K562 (cell line): ENCODE results near the gene ENTPD3.

Experiments
- CBFA2T3 ChIP-seq: fragments of 450-650 bp; IDR thresholded peaks from 2 replicates; pipeline ENCODE4 v1.6.1; 2017
- EP300 ChIP-seq: IDR thresholded peaks from 2 replicates; pipeline ENCODE4 v1.6.1; 2012; ENCODE audit warnings: low read length, improper control_type of control experiment
- FOXO4 ChIP-seq: fragments of 450-650 bp; formaldehyde crosslinking; IDR thresholded peaks from 2 replicates; pipeline ENCODE4 v1.4.0; 2020; ENCODE audit warnings: mild to moderate bottlenecking, moderate library complexity
- HDGF ChIP-seq: fragments of 450-650 bp; IDR thresholded peaks from 2 replicates; pipeline ENCODE4 v1.6.1; 2016
- HNRNPK ChIP-seq: fragments of 200-400 bp; formaldehyde crosslinking; IDR thresholded peaks from one replicate; pipeline ENCODE4 v1.6.1; 2018; ENCODE audit warnings: mild to moderate bottlenecking, low read depth, low read length; ENCODE audit not compliant: poor library complexity, severe bottlenecking
- TF ChIP-seq, protein P1 (sequence below), 3 experiments: IDR thresholded peaks in 2 of 3; conservative IDR thresholded peaks in 1 of 3; 2 replicates each; pipeline ENCODE4 v1.5.1; 2011 to 2012; ENCODE audit warnings: low read length in 3 of 3, mild to moderate bottlenecking in 3 of 3, control low read depth in 2 of 3, improper control_type of control experiment in 1 of 3, inconsistent platforms in 1 of 3, low read depth in 1 of 3, mixed read lengths in 1 of 3, moderate library complexity in 1 of 3; ENCODE audit not compliant: insufficient read depth in 2 of 3
- TF ChIP-seq, protein P2 (sequence below): fragments of 250-450 bp; sonication (Bioruptor Pico); IDR thresholded peaks from 2 replicates; pipeline ENCODE4 v1.5.1; 2021; ENCODE audit warnings: mild to moderate bottlenecking

GRCh38 chr3:40451551-40451950 is 64.6 kb downstream of the ENTPD3 start:
- no peak for TF ChIP-seq CBFA2T3
- TF ChIP-seq HDGF, result no peak
- no peak for TF ChIP-seq HNRNPK
- TF ChIP-seq, protein P1, sequence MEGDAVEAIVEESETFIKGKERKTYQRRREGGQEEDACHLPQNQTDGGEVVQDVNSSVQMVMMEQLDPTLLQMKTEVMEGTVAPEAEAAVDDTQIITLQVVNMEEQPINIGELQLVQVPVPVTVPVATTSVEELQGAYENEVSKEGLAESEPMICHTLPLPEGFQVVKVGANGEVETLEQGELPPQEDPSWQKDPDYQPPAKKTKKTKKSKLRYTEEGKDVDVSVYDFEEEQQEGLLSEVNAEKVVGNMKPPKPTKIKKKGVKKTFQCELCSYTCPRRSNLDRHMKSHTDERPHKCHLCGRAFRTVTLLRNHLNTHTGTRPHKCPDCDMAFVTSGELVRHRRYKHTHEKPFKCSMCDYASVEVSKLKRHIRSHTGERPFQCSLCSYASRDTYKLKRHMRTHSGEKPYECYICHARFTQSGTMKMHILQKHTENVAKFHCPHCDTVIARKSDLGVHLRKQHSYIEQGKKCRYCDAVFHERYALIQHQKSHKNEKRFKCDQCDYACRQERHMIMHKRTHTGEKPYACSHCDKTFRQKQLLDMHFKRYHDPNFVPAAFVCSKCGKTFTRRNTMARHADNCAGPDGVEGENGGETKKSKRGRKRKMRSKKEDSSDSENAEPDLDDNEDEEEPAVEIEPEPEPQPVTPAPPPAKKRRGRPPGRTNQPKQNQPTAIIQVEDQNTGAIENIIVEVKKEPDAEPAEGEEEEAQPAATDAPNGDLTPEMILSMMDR (IDR thresholded peaks at IDR 0.05 in 2 of 3, conservative IDR thresholded peaks at IDR 0.05 in 1 of 3; ENCODE audit: insufficient read depth in 2 of 3, low read depth in 1 of 3, low read length in 3 of 3), result no peak
- TF ChIP-seq FOXO4 (CRISPR knock-in tag), result no peak
- no peak for TF ChIP-seq EP300
- TF ChIP-seq, protein P2, sequence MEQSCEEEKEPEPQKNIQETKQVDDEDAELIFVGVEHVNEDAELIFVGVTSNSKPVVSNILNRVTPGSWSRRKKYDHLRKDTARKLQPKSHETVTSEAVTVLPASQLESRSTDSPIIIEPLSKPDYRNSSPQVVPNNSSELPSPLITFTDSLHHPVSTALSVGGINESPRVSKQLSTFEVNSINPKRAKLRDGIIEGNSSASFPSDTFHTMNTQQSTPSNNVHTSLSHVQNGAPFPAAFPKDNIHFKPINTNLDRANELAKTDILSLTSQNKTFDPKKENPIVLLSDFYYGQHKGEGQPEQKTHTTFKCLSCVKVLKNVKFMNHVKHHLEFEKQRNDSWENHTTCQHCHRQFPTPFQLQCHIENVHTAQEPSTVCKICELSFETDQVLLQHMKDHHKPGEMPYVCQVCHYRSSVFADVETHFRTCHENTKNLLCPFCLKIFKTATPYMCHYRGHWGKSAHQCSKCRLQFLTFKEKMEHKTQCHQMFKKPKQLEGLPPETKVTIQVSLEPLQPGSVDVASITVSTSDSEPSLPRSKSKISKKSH (CRISPR knock-in tag), result no peak
